Measurements from ENCODE around the gene CDYL2.

- TF ChIP-seq CTCF (IDR thresholded peaks at IDR 0.05; ENCODE audit: extremely low read depth in 1 of 2, insufficient read depth in 1 of 2, low read depth in 1 of 2, low read length in 2 of 2) (no peak), POLR2A (IDR thresholded peaks at IDR 0.05; ENCODE audit: low read depth, low read length) (no peak)
Measured at GRCh38 chr16:80619824-80620223, 184.6 kb downstream of the CDYL2 start.
